ENCODE measurements around the gene MON2.

The MON2 gene

DNA sequence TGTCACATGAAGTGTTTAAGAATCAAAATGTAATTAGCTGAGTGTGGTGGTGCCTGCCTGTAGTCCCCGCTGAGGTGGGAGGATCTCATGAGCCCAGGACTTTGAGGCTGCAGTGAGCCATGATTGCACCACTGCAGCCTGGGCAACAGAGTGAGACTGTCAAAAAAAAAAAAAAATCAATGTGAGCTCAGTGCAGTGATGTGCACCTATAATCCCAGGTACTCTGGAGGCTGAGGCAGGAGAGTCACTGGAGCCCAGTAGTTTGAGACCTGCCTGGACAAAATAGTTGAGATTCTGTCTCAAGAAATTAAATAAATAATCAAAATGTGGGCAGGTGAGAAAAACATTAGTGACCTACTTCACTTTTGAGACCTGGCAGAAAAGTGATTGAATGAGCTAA, 140.0 kb downstream of the MON2 start:
- DNase-seq (ENCODE audit: low spot score) = no peak

DNA sequence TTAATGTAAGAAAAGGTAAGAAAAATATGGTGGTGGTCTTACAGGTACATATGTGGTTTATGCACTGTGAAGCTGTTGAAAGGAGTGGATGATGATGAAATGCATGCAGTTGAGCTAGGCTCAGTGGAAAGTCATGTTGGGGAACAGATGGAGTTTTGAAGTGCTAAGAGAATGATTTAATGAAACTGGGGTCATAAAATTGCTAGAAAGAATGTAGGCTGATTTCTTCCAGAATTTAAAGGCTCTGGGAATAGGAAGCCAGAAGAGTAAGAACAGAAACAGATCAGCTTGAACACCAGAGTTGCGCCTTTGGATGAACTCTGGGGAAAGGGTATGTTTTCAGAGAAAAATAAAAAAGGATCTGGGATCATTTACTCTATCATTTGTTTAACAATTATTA, 146.5 kb downstream of the MON2 start:
- DNase-seq (ENCODE audit: low spot score) = no peak

DNA sequence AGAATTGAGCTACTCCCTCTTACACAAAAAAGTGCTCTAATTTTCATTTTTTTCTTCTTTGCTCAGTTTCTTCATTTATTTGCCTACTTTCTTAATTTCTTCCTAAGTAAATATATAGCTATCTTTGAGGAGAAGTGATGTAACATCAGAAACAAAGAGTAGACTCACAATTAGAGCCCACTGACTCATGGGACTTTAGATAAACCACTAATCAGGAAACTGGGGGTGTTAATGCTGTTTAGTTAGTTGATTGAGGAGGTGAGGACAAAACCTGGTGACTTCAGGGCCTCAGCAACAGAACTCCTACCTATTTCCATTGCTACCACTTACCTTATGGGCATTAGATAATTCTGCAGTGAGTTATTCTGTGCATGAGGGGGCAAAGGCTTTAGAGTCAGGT, 151.7 kb downstream of the MON2 start:
- DNase-seq (ENCODE audit: low spot score) = no peak

DNA sequence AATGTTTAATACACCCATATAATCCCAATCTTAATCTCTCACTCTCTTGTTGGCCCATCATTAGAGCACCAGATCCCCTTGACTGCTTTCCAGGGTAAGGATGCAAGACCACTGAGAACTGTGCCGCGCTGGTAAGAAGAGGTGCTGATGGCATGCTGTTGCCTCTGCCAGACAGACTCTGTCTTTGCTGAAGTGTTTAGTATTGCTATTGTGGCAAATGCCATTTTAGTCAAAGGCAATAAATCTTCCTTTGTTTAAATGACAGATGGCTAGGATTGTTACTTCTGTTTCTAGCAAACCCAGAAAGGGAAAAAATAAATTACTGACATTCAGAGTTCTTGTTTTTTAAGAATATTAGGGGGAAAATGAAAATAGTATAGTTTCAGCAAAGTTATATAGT, 152.3 kb downstream of the MON2 start:
- DNase-seq (ENCODE audit: low spot score) = no peak

DNA sequence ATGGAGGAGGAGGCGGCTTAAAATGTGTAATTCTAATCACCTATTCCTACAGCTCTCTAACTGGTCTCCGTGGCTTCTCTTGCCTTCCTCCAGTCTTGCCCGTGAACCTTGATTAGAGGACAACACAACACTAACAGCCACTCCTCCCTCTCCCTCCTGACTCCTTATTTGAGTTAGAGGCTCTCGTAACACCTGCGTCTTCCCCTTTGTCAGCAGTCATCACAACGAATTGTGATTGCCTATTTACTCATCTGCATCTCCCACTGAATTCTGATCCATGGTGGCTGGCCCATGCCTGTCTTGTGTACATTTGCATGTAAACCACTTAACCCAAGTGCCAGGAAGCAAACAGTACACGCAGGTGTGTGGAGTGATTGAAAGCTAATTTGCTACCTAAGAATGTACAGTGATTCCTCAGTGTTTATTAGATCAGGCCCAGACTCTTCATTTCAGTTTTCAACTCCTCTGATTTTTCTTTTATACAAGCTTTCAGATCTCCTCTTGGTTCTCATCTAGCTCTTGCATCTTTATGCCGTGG, 154.5 kb downstream of the MON2 start:
- no peak for DNase-seq (ENCODE audit: low spot score)

DNA sequence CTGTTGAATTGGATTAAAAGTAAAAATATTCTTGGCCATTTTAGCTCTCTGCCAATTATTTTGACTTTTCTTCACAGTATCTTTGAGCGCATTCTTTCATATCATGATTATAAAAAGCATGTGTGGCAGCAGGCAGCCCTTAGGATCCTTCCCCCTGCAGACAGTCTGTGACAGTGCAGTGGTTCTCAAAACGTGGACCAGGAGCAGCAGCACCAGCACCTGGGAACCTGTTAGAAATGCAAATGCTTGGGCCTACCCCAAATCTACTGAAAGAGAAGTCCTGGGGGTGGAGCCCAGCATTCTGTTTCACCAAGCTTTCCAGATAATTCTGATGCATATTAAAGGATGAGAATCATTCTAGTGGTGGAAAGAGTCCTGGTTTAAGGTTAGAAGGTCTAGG, 155.6 kb downstream of the MON2 start:
- no peak for DNase-seq (ENCODE audit: low spot score)

DNA sequence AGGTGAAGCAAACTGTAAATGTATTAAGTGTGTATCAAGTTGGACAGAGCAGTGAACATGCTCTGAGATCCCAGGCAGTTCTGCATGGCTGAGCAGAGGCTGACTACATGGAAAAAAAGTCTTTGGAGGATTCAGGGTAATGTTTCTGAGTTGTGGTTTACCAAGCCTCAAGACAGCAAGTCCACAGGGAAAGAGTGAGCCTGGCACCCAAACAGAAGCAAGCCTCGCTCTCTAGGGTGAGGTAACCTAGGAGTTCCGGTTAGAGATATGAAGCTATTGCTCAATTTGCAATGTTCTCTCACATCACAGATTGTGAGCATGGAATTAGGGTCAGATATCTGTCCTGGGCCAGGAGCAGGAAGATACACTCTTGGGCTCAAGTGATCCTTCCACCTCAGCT, 158.6 kb downstream of the MON2 start:
- no peak for DNase-seq (ENCODE audit: low spot score)

DNA sequence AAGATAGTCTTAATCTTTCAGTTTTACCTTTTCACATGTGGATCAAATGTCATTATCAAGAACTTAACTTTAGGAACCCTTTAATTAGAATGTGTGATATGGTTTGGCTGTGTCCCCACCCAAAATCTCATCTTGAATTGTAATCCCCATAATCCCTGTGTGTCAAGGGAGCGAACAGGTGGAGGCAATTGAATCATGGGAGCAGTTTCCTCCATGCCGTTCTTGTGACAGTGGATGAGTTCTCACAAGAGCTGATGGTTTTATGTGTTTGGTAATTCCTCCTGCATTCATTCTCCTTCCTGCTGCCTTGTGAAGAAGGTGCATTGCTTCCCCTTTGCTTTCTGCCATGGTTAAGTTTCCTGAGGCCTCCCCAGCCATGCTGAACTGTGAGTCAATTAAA, 160.6 kb downstream of the MON2 start:
- no peak for DNase-seq (ENCODE audit: low spot score)

DNA sequence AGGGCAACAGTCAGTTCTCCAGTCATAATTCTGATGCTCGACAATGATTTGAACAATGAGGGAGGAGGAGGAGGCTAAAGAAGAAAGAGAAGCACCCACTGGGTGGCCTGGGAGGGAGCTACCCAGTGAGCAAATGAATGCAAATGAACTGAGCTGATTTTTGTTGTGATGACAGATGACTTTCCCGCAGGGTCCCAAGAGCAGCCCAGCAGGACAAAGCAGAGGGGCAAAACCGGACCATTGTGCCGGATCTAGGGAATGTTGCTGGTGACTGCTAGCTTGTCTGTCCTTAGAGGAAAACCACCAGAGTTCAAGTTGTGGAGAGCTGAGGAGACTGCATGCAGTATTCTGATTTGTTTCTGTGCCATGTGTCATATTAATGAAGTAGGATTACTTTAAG, 162.8 kb downstream of the MON2 start:
- no peak for DNase-seq (ENCODE audit: low spot score)

DNA sequence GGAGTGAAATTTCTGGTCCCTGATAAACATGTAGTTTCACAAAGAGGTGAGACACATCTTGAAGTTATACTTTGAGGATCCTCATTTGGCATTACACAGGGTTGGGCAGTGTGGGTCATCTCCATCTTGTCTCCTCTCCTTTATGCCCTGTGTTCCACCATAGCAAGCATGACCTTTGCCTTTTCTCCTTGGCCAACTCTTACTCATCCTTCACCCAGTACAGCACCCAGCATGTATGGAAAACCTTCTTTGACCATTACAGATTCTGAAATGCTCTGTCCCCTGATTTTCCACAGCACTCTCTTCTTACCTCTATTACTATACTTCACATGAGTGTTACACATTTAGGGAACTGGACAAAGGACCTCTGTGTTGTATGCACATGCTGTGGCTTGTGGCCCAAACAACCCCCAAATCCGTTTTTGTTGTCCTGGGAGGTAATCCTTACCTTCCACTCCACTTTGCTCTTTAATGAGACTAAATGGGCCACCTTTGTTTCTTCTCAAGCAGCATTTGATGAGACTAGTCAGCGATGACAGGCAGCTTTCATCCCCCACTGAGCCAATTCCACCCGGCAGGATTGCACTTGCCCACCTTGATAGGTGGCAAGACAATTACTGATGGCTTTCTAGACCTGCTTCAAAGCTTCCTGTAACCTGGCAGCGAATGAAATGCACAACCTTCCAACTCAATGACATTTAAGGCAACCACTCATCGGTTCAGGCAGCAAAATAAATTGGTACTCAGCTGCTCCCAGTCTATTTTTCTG, 163.5 kb downstream of the MON2 start:
- no peak for DNase-seq (ENCODE audit: low spot score)

DNA sequence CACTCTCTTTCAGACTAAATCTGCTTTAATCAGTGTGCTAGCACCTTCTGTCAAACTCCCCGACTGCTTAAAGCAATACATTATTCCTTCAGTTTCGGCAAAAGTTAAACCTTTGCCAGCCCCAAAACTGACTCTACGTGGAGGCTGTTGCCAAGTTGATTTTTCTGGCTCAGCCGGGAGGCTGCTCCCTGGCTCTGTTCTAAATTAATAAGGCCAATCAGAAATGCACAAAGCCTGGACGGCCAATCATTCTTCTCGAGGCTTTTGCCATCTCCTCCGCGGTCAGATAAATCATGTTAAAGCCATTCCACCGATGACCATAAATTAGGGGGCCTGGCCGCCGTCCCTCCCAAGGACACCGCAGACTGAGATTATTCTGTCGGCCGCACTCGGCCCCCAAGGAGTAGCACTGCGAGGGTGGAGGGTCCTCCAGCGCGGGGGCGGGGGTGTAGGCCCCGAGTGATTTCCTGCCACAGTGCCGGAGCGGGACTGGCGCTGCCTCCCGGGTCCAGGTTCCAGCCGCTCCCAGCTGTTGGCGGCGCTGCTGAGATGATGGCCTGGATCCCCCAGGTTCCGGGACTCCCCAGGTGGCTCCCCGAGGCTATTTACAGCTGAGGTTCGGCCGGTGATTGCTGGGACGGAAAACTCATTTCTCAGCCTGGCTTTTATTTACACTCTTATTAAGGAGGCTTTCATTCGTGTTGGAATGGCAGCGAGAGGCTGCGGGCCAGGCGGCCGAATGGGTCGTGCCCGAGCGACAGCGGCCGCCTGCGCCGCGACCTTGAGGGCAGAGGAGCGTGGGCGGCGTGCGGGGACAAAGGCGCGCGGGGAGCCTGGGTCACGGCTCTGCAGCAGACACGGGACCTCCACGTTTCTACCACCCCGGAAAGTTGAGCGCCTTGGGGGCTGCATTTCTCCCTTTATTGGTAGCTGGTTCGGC, 165.1 kb downstream of the MON2 start:
- DNase-seq (ENCODE audit: low spot score) = no peak

DNA sequence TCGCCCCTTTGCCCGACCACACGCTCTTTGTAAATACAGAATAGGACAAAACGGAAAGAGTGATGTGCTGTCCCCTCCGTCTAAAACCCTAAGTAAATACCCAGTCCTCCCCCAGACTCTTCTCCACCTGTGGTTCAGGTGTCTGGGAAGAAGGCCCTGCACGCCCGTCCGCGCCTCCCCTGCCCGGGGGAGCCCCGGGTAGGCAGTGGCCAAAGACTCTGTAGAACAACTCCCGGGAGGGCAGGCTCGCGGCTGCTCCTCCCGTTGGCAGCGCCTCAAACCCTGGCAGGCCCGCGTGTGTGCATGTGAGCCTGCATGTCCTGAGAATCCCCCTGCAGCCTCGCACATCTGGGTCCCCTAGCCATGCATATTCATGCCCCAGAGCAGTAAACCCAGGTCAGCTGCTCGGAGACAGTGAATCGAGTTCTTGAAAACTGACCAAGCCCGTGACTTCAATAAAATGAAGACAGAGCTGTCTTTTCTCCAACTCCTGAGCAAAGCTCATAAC, 165.8 kb downstream of the MON2 start:
- peak; percentile 86 for DNase-seq (ENCODE audit: low spot score)

DNA sequence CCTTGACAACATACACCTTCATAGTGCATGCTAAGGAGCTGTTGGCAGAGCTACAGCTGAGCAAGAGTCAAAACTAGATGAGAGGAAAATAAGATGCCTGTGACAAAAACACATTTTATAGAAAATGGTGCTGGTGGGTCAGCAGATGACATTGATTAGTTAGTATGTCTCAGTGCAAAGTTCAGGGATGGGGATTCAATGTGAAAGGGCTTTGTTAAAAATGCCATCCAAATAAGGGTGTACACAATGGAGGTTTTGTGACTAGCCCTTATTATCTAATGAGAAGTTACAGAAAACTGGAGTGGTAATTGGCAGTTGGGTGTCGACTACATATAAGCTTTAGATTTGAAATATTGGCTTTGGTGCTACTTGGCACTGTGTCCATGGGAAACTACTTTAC, 169.0 kb downstream of the MON2 start:
- DNase-seq (ENCODE audit: low spot score) = no peak

DNA sequence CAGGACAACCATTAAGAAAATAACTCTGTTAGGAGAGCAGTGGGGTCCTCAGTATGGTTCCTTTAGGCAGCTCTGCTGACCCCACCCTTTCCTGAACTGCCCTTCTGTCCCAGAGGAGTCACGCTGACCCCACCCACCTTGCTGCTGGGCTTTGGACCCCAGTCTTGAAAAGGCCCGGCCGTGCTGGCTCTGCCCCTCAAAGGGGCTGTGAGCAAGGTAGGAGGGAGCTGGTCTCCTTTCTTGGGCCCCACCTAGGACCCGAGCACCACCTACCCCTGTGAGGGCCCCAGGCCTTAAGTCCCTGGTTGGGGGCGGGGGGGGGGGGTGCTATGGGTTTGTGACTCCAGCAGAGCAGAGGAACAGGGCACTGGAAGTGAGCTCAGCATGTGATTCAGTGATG, 171.1 kb downstream of the MON2 start:
- DNase-seq (ENCODE audit: low spot score) = no peak

DNA sequence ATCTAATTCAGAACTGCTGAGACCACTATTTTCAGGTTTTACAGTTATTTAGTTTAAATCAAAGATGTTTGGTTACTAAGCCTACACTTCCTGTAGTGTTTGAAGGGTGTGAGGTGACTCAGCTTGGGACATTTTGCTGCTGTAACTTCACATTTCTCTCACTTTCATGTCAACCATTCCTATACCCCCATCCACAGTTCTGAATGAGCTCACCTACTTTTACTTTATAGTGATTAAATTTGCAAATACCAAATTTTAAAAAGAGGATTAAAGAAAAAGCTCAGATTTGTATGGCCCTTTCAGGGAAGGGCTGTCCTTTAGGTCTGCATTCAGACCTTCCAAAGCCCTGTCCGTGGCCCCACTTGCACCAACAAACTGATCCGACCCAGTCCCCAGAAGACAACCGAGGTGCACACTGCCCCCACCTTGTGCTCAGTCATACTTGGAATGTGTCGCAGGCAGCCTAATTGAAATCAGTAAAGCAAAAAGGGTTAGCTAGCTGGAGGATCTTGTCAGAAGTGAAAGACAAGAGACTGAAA, 174.4 kb downstream of the MON2 start:
- DNase-seq (ENCODE audit: low spot score) = no peak

DNA sequence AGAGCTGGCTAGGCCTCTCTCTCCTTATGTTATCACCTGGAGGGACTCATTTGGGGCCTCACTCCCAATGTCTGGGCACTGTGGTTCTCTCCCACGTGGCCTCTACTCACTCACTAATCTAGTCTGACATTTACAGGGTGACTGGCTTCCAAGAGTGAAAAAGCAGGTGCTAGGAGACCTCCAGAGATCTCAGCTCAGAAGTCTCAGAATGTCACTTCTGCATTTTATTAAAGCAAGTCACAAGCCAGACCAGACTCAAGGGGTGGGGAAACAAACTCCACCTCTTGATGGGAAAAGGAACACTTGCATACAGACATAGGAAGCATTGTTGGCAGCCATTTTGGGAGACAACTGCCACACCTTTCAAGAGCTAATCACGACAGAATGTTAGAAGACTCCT, 175.9 kb downstream of the MON2 start:
- no peak for DNase-seq (ENCODE audit: low spot score)

DNA sequence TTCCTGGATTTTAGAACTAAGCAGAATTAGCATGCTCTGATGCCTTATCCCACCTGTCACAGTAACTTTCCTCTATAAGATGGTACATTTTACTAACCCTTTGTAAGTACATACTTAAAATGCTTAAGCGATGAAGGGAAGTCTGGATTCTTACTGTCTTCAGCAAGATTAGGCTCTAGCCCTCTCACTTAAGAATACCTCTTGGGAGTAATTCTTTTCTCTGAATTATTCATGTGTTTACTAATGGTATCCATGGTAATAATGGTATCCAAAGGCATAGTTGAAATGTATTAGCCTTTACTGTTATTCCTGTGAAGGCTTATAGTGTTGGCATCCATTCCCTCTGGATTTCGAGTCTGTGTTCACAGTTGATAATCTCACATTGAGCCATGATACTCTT, 176.9 kb downstream of the MON2 start:
- DNase-seq (ENCODE audit: low spot score) = no peak

DNA sequence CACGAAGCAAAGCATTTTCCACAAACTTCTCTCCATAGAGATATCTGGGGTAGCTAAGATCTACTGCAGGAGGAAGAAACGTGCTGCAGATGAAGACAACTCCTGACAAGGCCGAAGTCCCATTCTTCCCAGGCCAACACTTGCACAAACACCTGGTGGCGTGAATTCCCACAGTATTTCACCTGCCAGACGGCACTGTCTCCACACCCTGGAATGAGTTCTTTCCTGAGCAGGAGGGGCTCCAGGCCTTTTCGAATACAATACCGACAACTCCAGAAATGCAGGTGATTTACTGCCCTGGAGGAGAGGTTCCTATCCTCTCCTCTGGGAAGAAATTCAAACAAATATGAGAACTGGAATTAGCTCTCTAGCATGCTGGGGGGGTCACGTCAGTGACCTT, 179.9 kb downstream of the MON2 start:
- no peak for DNase-seq (ENCODE audit: low spot score)

DNA sequence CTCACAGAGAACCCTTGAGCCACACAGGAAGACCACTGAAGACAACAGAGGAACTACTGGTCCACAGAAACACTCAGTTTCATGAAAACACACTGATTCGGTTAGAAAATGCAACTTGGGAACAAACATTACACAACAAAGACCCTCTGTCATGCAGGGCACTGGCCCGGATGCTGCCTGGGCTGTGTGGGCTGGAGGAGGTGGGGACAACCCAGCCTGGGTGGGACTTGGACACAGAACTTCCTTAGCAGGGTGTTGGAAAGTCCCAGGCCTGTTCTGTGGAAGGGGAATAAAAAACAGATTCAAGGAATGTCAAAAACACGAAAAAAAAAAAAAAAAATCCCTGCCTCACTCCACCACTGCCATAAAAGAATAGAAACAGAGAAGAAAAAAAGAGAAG, 181.0 kb downstream of the MON2 start:
- DNase-seq (ENCODE audit: low spot score) = peak; percentile 80

DNA sequence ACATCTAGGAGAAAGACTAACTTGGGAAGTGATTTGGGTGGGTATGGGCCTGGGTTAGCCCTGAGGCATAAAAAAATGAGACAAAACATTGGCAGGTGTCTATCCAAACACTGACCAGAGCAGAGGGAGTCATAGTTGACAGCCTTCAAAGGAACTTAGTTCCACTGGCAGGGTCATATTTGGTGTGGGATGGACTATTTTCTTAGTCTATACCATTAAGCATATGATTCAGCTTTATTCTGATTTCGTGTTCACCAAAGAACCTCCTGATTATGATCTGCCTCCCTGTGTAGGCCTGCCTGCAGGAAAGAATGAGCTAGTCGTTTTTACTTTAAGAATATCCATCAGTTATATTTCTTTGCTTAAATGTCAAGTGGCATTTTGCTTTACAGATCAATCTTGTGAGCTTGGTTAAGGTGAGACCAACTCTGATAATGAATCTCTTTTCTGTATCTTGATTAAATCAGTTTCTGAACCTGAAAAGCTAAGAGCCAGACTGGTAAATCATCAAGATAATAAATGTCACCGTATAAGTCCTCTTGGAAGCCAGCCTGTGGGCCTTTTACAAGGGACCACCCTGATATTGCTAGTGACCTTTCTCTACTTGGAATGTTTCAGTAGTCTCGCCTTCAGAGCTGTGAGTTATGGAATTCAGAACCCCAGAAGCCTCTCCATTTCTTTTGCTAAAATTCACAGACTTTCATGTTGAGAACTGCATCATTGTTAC, 182.9 kb downstream of the MON2 start:
- DNase-seq (ENCODE audit: low spot score) = no peak
